Measurements from ENCODE around the gene GBP2.
"Not testable (repeated sequence)": the region's sequence is repeated elsewhere in the genome, so short reads cannot be mapped to it uniquely, and the experiment has no call there.

The GBP2 gene

GRCh38 chr1:89125913-89126580, at the start of gene GBP2:
TSS of gene GBP2 (minus strand) at chr1:89126114. CDS start at chr1:89121966, 4,148 bp downstream.
- peak; percentile 35 for DNase-seq (ENCODE audit: low spot score)

GRCh38 chr1:89174491-89174890, 48.6 kb upstream of the GBP2 start:
- DNase-seq (ENCODE audit: low spot score), result no peak

- no peak for DNase-seq (ENCODE audit: low spot score)
These were observed 46.7 kb upstream of the GBP2 start for GRCh38 chr1:89172468-89173143.

GRCh38 chr1:89171067-89171438, 45.1 kb upstream of the GBP2 start:
- no peak for DNase-seq (ENCODE audit: low spot score)

GRCh38 chr1:89170170-89171066, 44.5 kb upstream of the GBP2 start:
- DNase-seq (ENCODE audit: low spot score), result no peak

- no peak for DNase-seq (ENCODE audit: low spot score)
These were observed 43.3 kb upstream of the GBP2 start for GRCh38 chr1:89169166-89169565.

- no peak for DNase-seq (ENCODE audit: low spot score)
These were observed 41.8 kb upstream of the GBP2 start for GRCh38 chr1:89167590-89168230.

GRCh38 chr1:89166705-89167104, 40.8 kb upstream of the GBP2 start:
- DNase-seq (ENCODE audit: low spot score), result no peak

GRCh38 chr1:89165811-89166210, 39.9 kb upstream of the GBP2 start:
- no peak for DNase-seq (ENCODE audit: low spot score)

GRCh38 chr1:89151047-89151446, 25.1 kb upstream of the GBP2 start:
- DNase-seq (ENCODE audit: low spot score), result no peak

GRCh38 chr1:89149976-89150375, 24.1 kb upstream of the GBP2 start:
- no peak for DNase-seq (ENCODE audit: low spot score)

GRCh38 chr1:89149229-89149628, 23.3 kb upstream of the GBP2 start:
- no peak for DNase-seq (ENCODE audit: low spot score)

GRCh38 chr1:89147678-89148658, 22.1 kb upstream of the GBP2 start:
- DNase-seq (ENCODE audit: low spot score), result no peak

- DNase-seq (ENCODE audit: low spot score), result no peak
These were observed 20.8 kb upstream of the GBP2 start for GRCh38 chr1:89146721-89147120.

- no peak for DNase-seq (ENCODE audit: low spot score)
These were observed 17.6 kb upstream of the GBP2 start for GRCh38 chr1:89143484-89143883.

- no peak for DNase-seq (ENCODE audit: low spot score)
These were observed 16.2 kb upstream of the GBP2 start for GRCh38 chr1:89142160-89142559.

- DNase-seq (ENCODE audit: low spot score), result no peak
These were observed 7.8 kb upstream of the GBP2 start for GRCh38 chr1:89133747-89134146.

- no peak for DNase-seq (ENCODE audit: low spot score)
These were observed 4.8 kb upstream of the GBP2 start for GRCh38 chr1:89130716-89131115.

- DNase-seq (ENCODE audit: low spot score), result no peak
These were observed 4.0 kb upstream of the GBP2 start for GRCh38 chr1:89129911-89130310.

- DNase-seq (ENCODE audit: low spot score), result not testable (repeated sequence)
These were observed 2.1 kb upstream of the GBP2 start for GRCh38 chr1:89128003-89128458.
